ENCODE data around the gene PIK3R2.

DNA sequence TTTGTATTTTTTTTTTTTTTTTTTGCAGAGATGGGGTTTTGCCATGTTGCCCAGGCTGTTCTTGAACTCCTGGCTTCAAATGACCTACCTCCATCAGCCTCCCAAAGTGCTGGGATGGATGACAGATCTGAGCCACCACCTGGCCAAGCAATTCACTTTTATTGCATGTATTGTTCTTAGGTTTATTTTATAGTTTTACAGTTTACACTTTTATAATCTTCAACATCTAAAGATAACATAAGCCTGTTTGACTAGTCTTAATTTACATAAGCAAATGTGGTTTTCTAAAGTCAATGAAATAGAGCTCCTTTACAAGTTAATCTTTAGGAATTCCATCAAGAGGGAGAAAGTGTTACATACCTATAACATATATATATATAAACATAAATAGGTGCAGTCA is 30.6 kb downstream of the PIK3R2 start:
- no peak for TF ChIP-seq POLR2A (IDR thresholded peaks at IDR 0.05)
- TF ChIP-seq, protein P1, sequence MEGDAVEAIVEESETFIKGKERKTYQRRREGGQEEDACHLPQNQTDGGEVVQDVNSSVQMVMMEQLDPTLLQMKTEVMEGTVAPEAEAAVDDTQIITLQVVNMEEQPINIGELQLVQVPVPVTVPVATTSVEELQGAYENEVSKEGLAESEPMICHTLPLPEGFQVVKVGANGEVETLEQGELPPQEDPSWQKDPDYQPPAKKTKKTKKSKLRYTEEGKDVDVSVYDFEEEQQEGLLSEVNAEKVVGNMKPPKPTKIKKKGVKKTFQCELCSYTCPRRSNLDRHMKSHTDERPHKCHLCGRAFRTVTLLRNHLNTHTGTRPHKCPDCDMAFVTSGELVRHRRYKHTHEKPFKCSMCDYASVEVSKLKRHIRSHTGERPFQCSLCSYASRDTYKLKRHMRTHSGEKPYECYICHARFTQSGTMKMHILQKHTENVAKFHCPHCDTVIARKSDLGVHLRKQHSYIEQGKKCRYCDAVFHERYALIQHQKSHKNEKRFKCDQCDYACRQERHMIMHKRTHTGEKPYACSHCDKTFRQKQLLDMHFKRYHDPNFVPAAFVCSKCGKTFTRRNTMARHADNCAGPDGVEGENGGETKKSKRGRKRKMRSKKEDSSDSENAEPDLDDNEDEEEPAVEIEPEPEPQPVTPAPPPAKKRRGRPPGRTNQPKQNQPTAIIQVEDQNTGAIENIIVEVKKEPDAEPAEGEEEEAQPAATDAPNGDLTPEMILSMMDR (IDR thresholded peaks at IDR 0.05): no peak
